ENCODE data around the gene CCT2.

- TF ChIP-seq CTCF (IDR thresholded peaks at IDR 0.05) (peak; percentile 33), TCF7L2 (IDR thresholded peaks at IDR 0.05; ENCODE audit: low read depth, low read length) (no peak)
Measured at GRCh38 chr12:69630191-69630590, 44.9 kb downstream of the CCT2 start.
